ENCODE results near the gene RBP7. TPM values are rescaled to one million over a fixed set of nuclear protein-coding genes. Genes with fewer than 3 reads are reported as not detected.

The RBP7 gene
- total and polyA plus RNA-seq, 2 donors (not counting 3 experiments of a cell fraction or from before 2014, with no cell fraction given) = not detected

GRCh38 chr1:10051656-10052055 is 54.6 kb downstream of the RBP7 start:
- Histone ChIP-seq H3K4me1 (ENCODE audit: control insufficient read depth, extremely low read depth, insufficient read depth, low read length) (no peaks in the 10 kb centered on the region), H2AFZ (ENCODE audit: low read depth, low read length) (no peak overlapping the region), H3K9me3 (replicated peaks; ENCODE audit: control insufficient read depth, insufficient read depth, low read length) (no peaks in the 10 kb centered on the region), H3K36me3 (ENCODE audit: control insufficient read depth in 2 of 2, extremely low read depth in 1 of 2, insufficient read depth in 2 of 2, low read length in 2 of 2) (no peaks in the 10 kb centered on the region), H3K27ac (ENCODE audit: insufficient read depth, low read depth, low read length) (no peak overlapping the region), H3K4me2 (ENCODE audit: insufficient read depth, low read length) (no peak overlapping the region), H3K27me3 (ENCODE audit: control insufficient read depth in 2 of 2, insufficient read depth in 2 of 2, low read length in 2 of 2) (no peaks in the 10 kb centered on the region), H4K20me1 (replicated peaks; ENCODE audit: control insufficient read depth, extremely low read depth, insufficient read depth, low read length) (no peaks in the 10 kb centered on the region), H3K4me3 (replicated peaks in 1 of 3; ENCODE audit: insufficient read depth in 1 of 3, low read depth in 1 of 3, low read length in 3 of 3) (no peak overlapping the region), H3K9me1 (replicated peaks; ENCODE audit: control insufficient read depth, extremely low read depth, insufficient read depth, low read length) (no peaks in the 10 kb centered on the region), H3K9ac (replicated peaks; ENCODE audit: extremely low read depth, insufficient read depth, low read length) (no peak overlapping the region), H3K79me2 (ENCODE audit: control insufficient read depth, insufficient read depth, low read length) (peaks cover 49% of the 10 kb centered on the region)
- ChIA-PET CTCF (interaction anchor here (1.1 to 1.5 kb wide), 2 partner anchors 10 to 15 kb away, joined by 3 to 6 read pairs; no protein-coding TSS in a partner anchor), POLR2A (no interaction called here)
- no TSS peak for BruUV-seq (replicated peaks)
- no peak for TF ChIP-seq CTCF (IDR thresholded peaks at IDR 0.05; ENCODE audit: extremely low read depth in 1 of 2, insufficient read depth in 1 of 2, low read depth in 1 of 2, low read length in 2 of 2)
- TF ChIP-seq, protein P1, sequence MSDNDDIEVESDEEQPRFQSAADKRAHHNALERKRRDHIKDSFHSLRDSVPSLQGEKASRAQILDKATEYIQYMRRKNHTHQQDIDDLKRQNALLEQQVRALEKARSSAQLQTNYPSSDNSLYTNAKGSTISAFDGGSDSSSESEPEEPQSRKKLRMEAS (IDR thresholded peaks at IDR 0.05; ENCODE audit: insufficient read depth, insufficient read length) = no peak
- TF ChIP-seq POLR2A (IDR thresholded peaks at IDR 0.05; ENCODE audit: low read depth, low read length) = no peak
- TF ChIP-seq GATA2 (IDR thresholded peaks at IDR 0.05; ENCODE audit: insufficient read depth, insufficient read length, low read depth, low read length) = no peak
- TF ChIP-seq EZH2 (IDR thresholded peaks at IDR 0.05; ENCODE audit: borderline replicate concordance, low read depth, low read length, severe bottlenecking) = no peak
- no peak for TF ChIP-seq MYC (IDR thresholded peaks at IDR 0.05; ENCODE audit: low read depth, low read length)
- no peak for TF ChIP-seq JUN (IDR thresholded peaks at IDR 0.05; ENCODE audit: borderline replicate concordance, insufficient read depth, insufficient read length, low read depth)
- no peak for TF ChIP-seq POLR2AphosphoS5 (IDR thresholded peaks at IDR 0.05; ENCODE audit: insufficient read depth, low read depth, low read length)
- no peak for TF ChIP-seq FOS (IDR thresholded peaks at IDR 0.05; ENCODE audit: borderline replicate concordance, insufficient read depth, low read length)
- DNase-seq (ENCODE audit: low read depth, low spot score) (no peak), FAIRE-seq (no peak)
- intact Hi-C loops (cut with micrococcal nuclease) = no loop called here
- dilution Hi-C loops (cut with MboI; ENCODE audit: extremely low pct_ligation_motif_present, low sequenced_read_pairs) = no loop called here

Data from endothelial cell of umbilical vein (primary cell).